ENCODE measurements around the gene DENND2D. TPM values are rescaled to one million over a fixed set of nuclear protein-coding genes. Genes with fewer than 3 reads are reported as not detected.

Gene DENND2D
- total and polyA plus RNA-seq, 9 of the 15 experiments (the other 6 are each of a cell fraction or from before 2014, with no cell fraction given), result 0.08 to 0.44 (median 0.13) TPM; not detected in 6

DNA sequence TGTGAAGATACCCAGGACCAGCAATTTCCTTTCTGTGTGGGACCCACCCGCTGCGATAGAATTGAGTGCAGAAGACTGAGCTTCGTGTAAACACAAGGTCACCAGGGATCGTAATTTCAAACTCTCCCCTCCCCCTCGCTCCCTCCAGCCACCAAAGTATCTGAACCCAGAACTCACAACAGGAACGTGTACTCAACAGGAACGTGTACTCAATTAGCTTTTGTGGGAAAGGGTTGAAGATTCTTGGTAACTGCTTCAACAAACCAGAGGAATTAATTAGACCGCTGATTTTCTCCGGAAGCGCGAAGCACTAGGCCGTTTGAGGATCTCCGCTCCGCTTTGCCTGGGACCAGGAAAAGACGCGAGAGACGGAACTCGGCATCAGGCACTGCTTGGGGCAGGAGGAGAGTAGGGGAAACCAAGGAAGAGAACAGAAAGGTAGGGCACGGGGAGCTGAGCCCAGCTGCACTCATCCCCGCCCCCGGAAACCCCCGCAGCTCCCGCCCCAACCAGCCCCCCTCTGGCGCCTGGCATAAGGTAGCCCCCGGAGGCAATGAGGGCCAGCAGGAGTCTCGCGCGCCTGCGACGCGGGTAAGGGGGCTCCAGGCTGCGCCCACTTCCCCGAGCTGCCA lies 61.0 kb downstream of the DENND2D start (continued):
- peak; percentile 58 for TF ChIP-seq EGR1 (conservative IDR thresholded peaks at IDR 0.05)
- TF ChIP-seq, protein P1, sequence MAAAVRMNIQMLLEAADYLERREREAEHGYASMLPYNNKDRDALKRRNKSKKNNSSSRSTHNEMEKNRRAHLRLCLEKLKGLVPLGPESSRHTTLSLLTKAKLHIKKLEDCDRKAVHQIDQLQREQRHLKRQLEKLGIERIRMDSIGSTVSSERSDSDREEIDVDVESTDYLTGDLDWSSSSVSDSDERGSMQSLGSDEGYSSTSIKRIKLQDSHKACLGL (CRISPR knock-in tag; IDR thresholded peaks at IDR 0.05; ENCODE audit: borderline replicate concordance, poor library complexity, severe bottlenecking), result no peak
- TF ChIP-seq ADNP (tag; IDR thresholded peaks at IDR 0.05), result no peak
- no peak for TF ChIP-seq ZNF695 (CRISPR knock-in tag; IDR thresholded peaks at IDR 0.05)
- no peak for TF ChIP-seq FOXK1 (CRISPR knock-in tag; IDR thresholded peaks at IDR 0.05; ENCODE audit: borderline replicate concordance)
- TF ChIP-seq, protein P2, sequence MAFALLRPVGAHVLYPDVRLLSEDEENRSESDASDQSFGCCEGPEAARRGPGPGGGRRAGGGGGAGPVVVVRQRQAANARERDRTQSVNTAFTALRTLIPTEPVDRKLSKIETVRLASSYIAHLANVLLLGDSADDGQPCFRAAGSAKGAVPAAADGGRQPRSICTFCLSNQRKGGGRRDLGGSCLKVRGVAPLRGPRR (CRISPR knock-in tag; IDR thresholded peaks at IDR 0.05), result no peak
- TF ChIP-seq ZNF41 (CRISPR knock-in tag; conservative IDR thresholded peaks at IDR 0.05), result no peak
- no peak for TF ChIP-seq ZKSCAN3 (CRISPR knock-in tag; IDR thresholded peaks at IDR 0.05)
- TF ChIP-seq ZNF274 (IDR thresholded peaks at IDR 0.05; ENCODE audit: borderline replicate concordance, low read depth, low read length), result no peak
- no peak; the same call in 1 of the 2 replicates for TF ChIP-seq SMAD4 (CRISPR knock-in tag; conservative IDR thresholded peaks at IDR 0.05)
- TF ChIP-seq FOXA1 (IDR thresholded peaks at IDR 0.05; ENCODE audit: borderline replicate concordance), result no peak
- TF ChIP-seq ZNF24 (IDR thresholded peaks at IDR 0.05), result no peak
- no peak for TF ChIP-seq MAFG (tag; conservative IDR thresholded peaks at IDR 0.05)
- TF ChIP-seq FOSL1 (tag; conservative IDR thresholded peaks at IDR 0.05), result no peak; the same call in 1 of the 2 replicates
- TF ChIP-seq NONO (IDR thresholded peaks at IDR 0.05; ENCODE audit: low read depth in 2 of 2, low read length in 1 of 2), result no peak
- TF ChIP-seq, protein P3, sequence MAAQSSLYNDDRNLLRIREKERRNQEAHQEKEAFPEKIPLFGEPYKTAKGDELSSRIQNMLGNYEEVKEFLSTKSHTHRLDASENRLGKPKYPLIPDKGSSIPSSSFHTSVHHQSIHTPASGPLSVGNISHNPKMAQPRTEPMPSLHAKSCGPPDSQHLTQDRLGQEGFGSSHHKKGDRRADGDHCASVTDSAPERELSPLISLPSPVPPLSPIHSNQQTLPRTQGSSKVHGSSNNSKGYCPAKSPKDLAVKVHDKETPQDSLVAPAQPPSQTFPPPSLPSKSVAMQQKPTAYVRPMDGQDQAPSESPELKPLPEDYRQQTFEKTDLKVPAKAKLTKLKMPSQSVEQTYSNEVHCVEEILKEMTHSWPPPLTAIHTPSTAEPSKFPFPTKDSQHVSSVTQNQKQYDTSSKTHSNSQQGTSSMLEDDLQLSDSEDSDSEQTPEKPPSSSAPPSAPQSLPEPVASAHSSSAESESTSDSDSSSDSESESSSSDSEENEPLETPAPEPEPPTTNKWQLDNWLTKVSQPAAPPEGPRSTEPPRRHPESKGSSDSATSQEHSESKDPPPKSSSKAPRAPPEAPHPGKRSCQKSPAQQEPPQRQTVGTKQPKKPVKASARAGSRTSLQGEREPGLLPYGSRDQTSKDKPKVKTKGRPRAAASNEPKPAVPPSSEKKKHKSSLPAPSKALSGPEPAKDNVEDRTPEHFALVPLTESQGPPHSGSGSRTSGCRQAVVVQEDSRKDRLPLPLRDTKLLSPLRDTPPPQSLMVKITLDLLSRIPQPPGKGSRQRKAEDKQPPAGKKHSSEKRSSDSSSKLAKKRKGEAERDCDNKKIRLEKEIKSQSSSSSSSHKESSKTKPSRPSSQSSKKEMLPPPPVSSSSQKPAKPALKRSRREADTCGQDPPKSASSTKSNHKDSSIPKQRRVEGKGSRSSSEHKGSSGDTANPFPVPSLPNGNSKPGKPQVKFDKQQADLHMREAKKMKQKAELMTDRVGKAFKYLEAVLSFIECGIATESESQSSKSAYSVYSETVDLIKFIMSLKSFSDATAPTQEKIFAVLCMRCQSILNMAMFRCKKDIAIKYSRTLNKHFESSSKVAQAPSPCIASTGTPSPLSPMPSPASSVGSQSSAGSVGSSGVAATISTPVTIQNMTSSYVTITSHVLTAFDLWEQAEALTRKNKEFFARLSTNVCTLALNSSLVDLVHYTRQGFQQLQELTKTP (IDR thresholded peaks at IDR 0.05; ENCODE audit: low read depth in 1 of 2, partially characterized antibody in 2 of 2), result peak in 1 of 2 experiments; percentile 63
- TF ChIP-seq PML (IDR thresholded peaks at IDR 0.05; ENCODE audit: low read length), result no peak
- no peak for TF ChIP-seq PKNOX1 (IDR thresholded peaks at IDR 0.05)
- TF ChIP-seq HDAC6 (IDR thresholded peaks at IDR 0.05; ENCODE audit: low read depth, low read length), result 0 out of 2 replicates have a peak, but pooled peaks have one; percentile 53

Measured in K562 (cell line).